Mesothelial cell of epicardium (in vitro differentiated cells): ENCODE results near the gene SRD5A3. TPM values are rescaled to one million over a fixed set of nuclear protein-coding genes. Genes with fewer than 3 reads are reported as not detected.
"Not testable (repeated sequence)": the region's sequence is repeated elsewhere in the genome, so short reads cannot be mapped to it uniquely, and the experiment has no call there.

Source experiments
- DNase-seq, 2 experiments: peaks; one replicate each; pipeline ENCODE4 v3.0.0; 2021; ENCODE audit warnings: low spot score in 2 of 2; ENCODE audit not compliant: unreplicated experiment in 2 of 2
- H3K27ac Mint-ChIP-seq: 2 replicates; pipeline ENCODE4 v1.8.0; 2021; ENCODE audit warnings: mixed read lengths
- H3K27me3 Mint-ChIP-seq: 2 replicates; pipeline ENCODE4 v1.8.0; 2021; ENCODE audit warnings: low read depth, mixed read lengths
- H3K36me3 Mint-ChIP-seq: 2 replicates; pipeline ENCODE4 v1.8.0; 2021; ENCODE audit warnings: mixed read lengths
- H3K4me1 Mint-ChIP-seq: 2 replicates; pipeline ENCODE4 v1.8.0; 2021; ENCODE audit warnings: mixed read lengths
- H3K4me3 Mint-ChIP-seq: 2 replicates; pipeline ENCODE4 v1.8.0; 2021; ENCODE audit warnings: mild to moderate bottlenecking, moderate library complexity, mixed read lengths
- H3K9me3 Mint-ChIP-seq: 2 replicates; pipeline ENCODE4 v1.8.0; 2021; ENCODE audit warnings: mixed read lengths
- CTCF ChIP-seq: fragments of 200-600 bp; sonication (generic); IDR thresholded peaks from one replicate; pipeline ENCODE4 v1.5.0; 2021; ENCODE audit warnings: antibody characterized with exemption; ENCODE audit not compliant: unreplicated experiment
- total RNA-seq: library from RNA; stranded (reverse); gene quantifications from 3 replicates; pipeline ENCODE4 v1.2.1, GENCODE V29; 2021

Gene SRD5A3
- total RNA-seq, 1 donor from 2014 or later, result 17.5 TPM

- H3K4me3 Mint-ChIP-seq, result no peak overlapping the region
- H3K4me1 Mint-ChIP-seq, result no peaks in the 10 kb centered on the region
- H3K27me3 Mint-ChIP-seq, result no peaks in the 10 kb centered on the region
- H3K27ac Mint-ChIP-seq, result no peak overlapping the region
- peaks cover 9% of the 10 kb centered on the region for H3K9me3 Mint-ChIP-seq
- no peak for TF ChIP-seq CTCF
- peaks cover 33% of the 10 kb centered on the region for H3K36me3 Mint-ChIP-seq
- no peak for DNase-seq
Measured at GRCh38 chr4:55354648-55355047, 8.6 kb downstream of the SRD5A3 start.

- no peaks in the 10 kb centered on the region for H3K27me3 Mint-ChIP-seq
Measured at GRCh38 chr4:55355555-55355954, 9.5 kb downstream of the SRD5A3 start.

GRCh38 chr4:55356991-55357461 lies 11.0 kb downstream of the SRD5A3 start:
- Mint-ChIP-seq H3K4me3 (no peak overlapping the region), H3K27me3 (no peaks in the 10 kb centered on the region), H3K27ac (no peak overlapping the region), H3K9me3 (peaks cover 9% of the 10 kb centered on the region), H3K4me1 (no peaks in the 10 kb centered on the region), H3K36me3 (peaks cover 30% of the 10 kb centered on the region)
- DNase-seq, result no peak
- no peak for TF ChIP-seq CTCF

More at GRCh38 chr4:55355555-55355954, 9.5 kb downstream of the SRD5A3 start:
- H3K4me3 Mint-ChIP-seq, result no peak overlapping the region
- no peak for TF ChIP-seq CTCF
- no peaks in the 10 kb centered on the region for H3K4me1 Mint-ChIP-seq
- H3K27ac Mint-ChIP-seq, result no peak overlapping the region
- DNase-seq, result no peak
- peaks cover 34% of the 10 kb centered on the region for H3K36me3 Mint-ChIP-seq
- H3K9me3 Mint-ChIP-seq, result peaks cover 9% of the 10 kb centered on the region

GRCh38 chr4:55358246-55358645 lies 12.2 kb downstream of the SRD5A3 start:
- no peaks in the 10 kb centered on the region for H3K9me3 Mint-ChIP-seq
- no peak overlapping the region for H3K4me3 Mint-ChIP-seq
- no peaks in the 10 kb centered on the region for H3K4me1 Mint-ChIP-seq
- H3K36me3 Mint-ChIP-seq, result peaks cover 18% of the 10 kb centered on the region
- no peak overlapping the region for H3K27ac Mint-ChIP-seq
- no peaks in the 10 kb centered on the region for H3K27me3 Mint-ChIP-seq
- no peak for TF ChIP-seq CTCF
- no peak for DNase-seq

GRCh38 chr4:55358668-55359067 lies 12.6 kb downstream of the SRD5A3 start:
- no peak for TF ChIP-seq CTCF
- Mint-ChIP-seq H3K27ac (no peak overlapping the region), H3K4me1 (no peaks in the 10 kb centered on the region), H3K4me3 (no peak overlapping the region), H3K27me3 (no peaks in the 10 kb centered on the region), H3K36me3 (peaks cover 15% of the 10 kb centered on the region), H3K9me3 (no peaks in the 10 kb centered on the region)
- DNase-seq, result no peak

- no peak for DNase-seq
- Mint-ChIP-seq H3K9me3 (no peaks in the 10 kb centered on the region), H3K4me3 (no peak overlapping the region), H3K27ac (no peak overlapping the region), H3K36me3 (peaks cover 11% of the 10 kb centered on the region), H3K27me3 (no peaks in the 10 kb centered on the region), H3K4me1 (no peaks in the 10 kb centered on the region)
- no peak for TF ChIP-seq CTCF
Measured at GRCh38 chr4:55359397-55359916, 13.4 kb downstream of the SRD5A3 start.

GRCh38 chr4:55362938-55363337 lies 16.9 kb downstream of the SRD5A3 start:
- not testable (repeated sequence) for DNase-seq, H3K4me1 Mint-ChIP-seq, H3K27me3 Mint-ChIP-seq, H3K9me3 Mint-ChIP-seq, H3K27ac Mint-ChIP-seq, H3K4me3 Mint-ChIP-seq
- H3K36me3 Mint-ChIP-seq, result peaks cover 12% of the 10 kb centered on the region
